DOHH2 (cell line): Measurements from ENCODE around the gene SYTL1.

Experiments
- H3F3A ChIP-seq: fragments of 200-600 bp; sonication (generic), shearing (Covaris generic); 2 replicates; pipeline ENCODE4 v1.6.0; 2016; ENCODE audit warnings: antibody characterized with exemption, mild to moderate bottlenecking; ENCODE audit not compliant: control insufficient read depth, insufficient read depth
- H3K27ac ChIP-seq: fragments of 200-600 bp; sonication (generic); 2 replicates; pipeline ENCODE4 v1.5.1; 2014; ENCODE audit warnings: low read depth, mild to moderate bottlenecking, low read length, moderate library complexity
- H3K27me3 ChIP-seq: fragments of 200-600 bp; sonication (generic); 2 replicates; pipeline ENCODE4 v1.6.1; 2014; ENCODE audit warnings: mild to moderate bottlenecking, low read length, mixed read lengths; ENCODE audit not compliant: control insufficient read depth
- H3K36me3 ChIP-seq: fragments of 200-600 bp; sonication (generic); 2 replicates; pipeline ENCODE4 v1.6.1; 2014; ENCODE audit warnings: mild to moderate bottlenecking, low read length, moderate library complexity, mixed read lengths; ENCODE audit not compliant: control insufficient read depth
- H3K4me1 ChIP-seq: fragments of 200-600 bp; sonication (generic); 2 replicates; pipeline ENCODE4 v1.6.1; 2014; ENCODE audit warnings: mild to moderate bottlenecking, low read length, mixed read lengths; ENCODE audit not compliant: control insufficient read depth
- H3K4me2 ChIP-seq: fragments of 200-600 bp; sonication (generic); 2 replicates; pipeline ENCODE4 v1.6.0; 2014; ENCODE audit warnings: mild to moderate bottlenecking, low read length, moderate library complexity
- H3K4me3 ChIP-seq: fragments of 200-600 bp; sonication (generic); 2 replicates; pipeline ENCODE4 v1.5.1; 2014; ENCODE audit warnings: mild to moderate bottlenecking, low read length, mixed read lengths
- H3K79me2 ChIP-seq: fragments of 200-600 bp; sonication (generic); 2 replicates; pipeline ENCODE4 v1.6.1; 2014; ENCODE audit warnings: mild to moderate bottlenecking, low read length, mixed read lengths; ENCODE audit not compliant: control insufficient read depth
- H3K9me2 ChIP-seq: fragments of 200-600 bp; sonication (generic); replicated peaks from 2 replicates; pipeline ENCODE4 v1.6.1; 2014; ENCODE audit warnings: mild to moderate bottlenecking, low read length, mixed read lengths; ENCODE audit not compliant: control insufficient read depth
- H3K9me3 ChIP-seq: fragments of 200-600 bp; sonication (generic); 2 replicates; pipeline ENCODE4 v1.6.1; 2014; ENCODE audit warnings: antibody characterized with exemption, low read length, mixed read lengths; ENCODE audit not compliant: control insufficient read depth, insufficient read depth
- H4K20me1 ChIP-seq: fragments of 200-600 bp; sonication (generic); 2 replicates; pipeline ENCODE4 v1.6.0; 2014; ENCODE audit warnings: low read depth, mild to moderate bottlenecking, antibody characterized with exemption, low read length, moderate library complexity; ENCODE audit not compliant: control insufficient read depth, insufficient read depth
- CTCF ChIP-seq: fragments of 200-600 bp; sonication (generic); IDR thresholded peaks from one replicate; pipeline ENCODE4 v1.5.1; 2014; ENCODE audit warnings: antibody characterized with exemption, mild to moderate bottlenecking, low read depth, low read length; ENCODE audit not compliant: poor library complexity, severe bottlenecking
- EZH2phosphoT487 ChIP-seq: fragments of 200-600 bp; sonication (generic); IDR thresholded peaks from 2 replicates; pipeline ENCODE4 v1.6.1; 2017; ENCODE audit warnings: borderline replicate concordance, mild to moderate bottlenecking, antibody characterized with exemption, low read length, moderate library complexity, mixed read lengths

The SYTL1 gene

DNA sequence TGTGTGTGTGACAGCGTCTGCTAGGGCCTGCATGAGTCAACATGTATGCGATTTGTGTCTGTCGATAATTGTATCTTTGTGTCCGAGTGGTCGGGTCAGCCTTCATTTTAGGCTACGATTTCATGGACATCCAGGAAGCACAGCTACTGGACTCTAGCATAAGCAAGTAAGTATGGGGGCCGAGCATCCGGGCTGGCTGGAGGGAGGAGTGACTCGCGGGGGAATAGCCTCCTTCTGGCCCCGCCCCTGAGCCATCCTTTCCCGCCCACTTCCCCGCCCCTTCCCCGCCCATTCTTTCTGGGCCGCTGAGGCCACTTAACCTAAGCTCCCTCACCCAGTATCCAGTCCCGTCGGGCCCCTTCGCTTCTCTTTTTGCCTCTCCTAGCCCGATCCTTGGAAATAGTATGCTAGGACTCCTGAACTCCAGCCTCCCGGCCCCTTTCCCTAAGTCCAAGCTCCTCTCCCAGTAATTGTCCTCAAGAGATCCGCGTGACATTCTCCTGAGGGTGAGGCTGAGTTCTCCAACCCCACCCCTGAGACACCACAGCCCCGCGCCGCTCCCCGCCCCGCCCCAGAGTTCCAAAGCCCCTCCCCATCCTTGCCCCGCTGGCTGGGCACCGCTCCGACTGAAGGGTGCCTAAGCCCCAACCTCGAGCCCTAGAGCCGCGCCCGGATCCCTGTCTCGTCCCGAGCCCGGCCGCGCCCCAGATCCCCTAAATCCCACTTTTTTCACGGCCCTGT is 23.7 kb downstream of the SYTL1 start:
- no peaks in the 10 kb centered on the region for H3K9me3 ChIP-seq
- H3F3A ChIP-seq, result peaks cover 3% of the 10 kb centered on the region; the same call in 1 of the 2 replicates
- H3K4me1 ChIP-seq, result peaks cover 45% of the 10 kb centered on the region
- no peak for TF ChIP-seq CTCF
- no peak for TF ChIP-seq EZH2phosphoT487
- H3K27ac ChIP-seq, result peak overlapping the region; percentile 9; the same call in 1 of the 2 replicates
- H3K9me2 ChIP-seq, result no peaks in the 10 kb centered on the region
- H3K4me3 ChIP-seq, result peak overlapping the region; percentile 83
- peak overlapping the region; percentile 99 for H3K4me2 ChIP-seq
- H3K27me3 ChIP-seq, result peaks cover 20% of the 10 kb centered on the region
- H3K36me3 ChIP-seq, result no peaks in the 10 kb centered on the region
- H3K79me2 ChIP-seq, result no peaks in the 10 kb centered on the region
- H4K20me1 ChIP-seq, result no peaks in the 10 kb centered on the region

- Histone ChIP-seq H3K4me2 (peak overlapping the region; percentile 99), H3K27me3 (peaks cover 15% of the 10 kb centered on the region), H3K79me2 (no peaks in the 10 kb centered on the region), H3K9me3 (no peaks in the 10 kb centered on the region), H3K4me3 (peak overlapping the region; percentile 83), H3K36me3 (no peaks in the 10 kb centered on the region), H3F3A (peaks cover 3% of the 10 kb centered on the region; the same call in 1 of the 2 replicates), H4K20me1 (no peaks in the 10 kb centered on the region), H3K4me1 (peaks cover 40% of the 10 kb centered on the region), H3K27ac (no peak overlapping the region), H3K9me2 (no peaks in the 10 kb centered on the region)
- TF ChIP-seq EZH2phosphoT487 (no peak), CTCF (no peak)
These were observed 24.2 kb downstream of the SYTL1 start for GRCh38 chr1:27366113-27366410.

DNA sequence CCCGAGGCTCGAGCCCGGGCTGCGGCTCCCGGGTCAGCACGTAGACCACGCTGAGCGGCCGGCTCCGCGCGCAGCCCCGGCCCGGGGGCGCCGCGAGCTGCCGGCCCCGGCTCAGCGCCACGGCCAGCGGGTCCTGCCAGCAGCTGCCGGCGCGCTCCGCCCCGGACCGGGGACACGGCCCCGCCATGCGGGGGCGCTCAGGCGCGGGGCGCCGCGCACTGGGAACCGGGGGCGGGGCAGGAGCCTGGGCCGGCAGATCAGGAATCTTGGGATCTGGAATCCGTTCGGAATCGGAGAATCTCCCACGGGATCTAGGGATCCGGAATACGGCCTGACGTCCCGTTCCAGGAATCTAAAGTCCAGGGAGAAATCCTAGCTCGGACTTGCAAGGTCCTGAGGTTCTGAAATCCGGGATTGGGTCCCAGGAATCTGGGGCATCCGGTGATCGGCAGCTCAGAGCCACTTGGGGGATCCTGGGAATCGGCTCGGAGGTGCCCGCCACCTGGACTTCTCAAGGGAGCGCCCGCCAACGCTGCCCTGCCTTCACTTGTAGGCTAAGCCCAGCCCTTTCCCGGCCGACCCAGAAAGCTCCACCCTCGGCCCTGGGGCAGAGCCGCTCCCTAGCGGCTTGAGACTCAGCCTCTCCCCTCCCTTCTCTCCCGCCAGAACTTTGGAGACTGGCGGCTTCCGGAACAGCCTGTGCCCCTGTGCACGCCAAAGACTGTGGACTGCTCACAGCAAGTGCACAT is 24.8 kb downstream of the SYTL1 start, which contains the start of gene MAP3K6:
Gene MAP3K6, minus strand, starts transcription at position 551 of the 749 bp plus-strand sequence. Its CDS starts 364 bp downstream, at position 187.
- H3K4me3 ChIP-seq, result peak within 1 kb of the TSS; percentile 83
- no peaks in the 10 kb centered on the region for H3K9me2 ChIP-seq
- no peaks in the 10 kb centered on the region for H4K20me1 ChIP-seq
- TF ChIP-seq EZH2phosphoT487 (no peak), CTCF (peak; percentile 58)
- peak within 1 kb of the TSS; percentile 99 for H3K4me2 ChIP-seq
- H3K79me2 ChIP-seq, result no peaks in the 10 kb centered on the region
- H3K4me1 ChIP-seq, result peaks cover 39% of the 10 kb centered on the region
- H3K27me3 ChIP-seq, result peaks cover 13% of the 10 kb centered on the region
- H3K9me3 ChIP-seq, result no peaks in the 10 kb centered on the region
- peaks cover 3% of the 10 kb centered on the region; the same call in 1 of the 2 replicates for H3F3A ChIP-seq
- no peak within 1 kb of the TSS for H3K27ac ChIP-seq
- no peaks in the 10 kb centered on the region for H3K36me3 ChIP-seq
